HFFc6 (cell line): ENCODE results near the gene PAPSS2. TPM values are rescaled to one million over a fixed set of nuclear protein-coding genes. Genes with fewer than 3 reads are reported as not detected.
A peak's percentile ranks its signal among the peaks of the same experiment; 100 is the strongest.

ENCODE experiments used
- DNase-seq: peaks from one replicate; pipeline ENCODE4 v3.0.0-alpha.2; 2018
- H3K27ac Mint-ChIP-seq: 2 replicates; pipeline ENCODE4 v1.8.0; 2020; ENCODE audit warnings: mild to moderate bottlenecking, mixed read lengths
- H3K27me3 Mint-ChIP-seq: 2 replicates; pipeline ENCODE4 v1.8.0; 2021; ENCODE audit warnings: mild to moderate bottlenecking, moderate library complexity, mixed read lengths; ENCODE audit not compliant: insufficient read depth
- H3K36me3 Mint-ChIP-seq: 2 replicates; pipeline ENCODE4 v1.8.0; 2021; ENCODE audit warnings: low read depth, mixed read lengths
- H3K4me1 Mint-ChIP-seq: 2 replicates; pipeline ENCODE4 v1.8.0; 2020; ENCODE audit warnings: low read depth, mixed read lengths
- H3K4me3 Mint-ChIP-seq: 2 replicates; pipeline ENCODE4 v1.8.0; 2020; ENCODE audit warnings: mild to moderate bottlenecking, moderate library complexity, mixed read lengths
- H3K9me3 Mint-ChIP-seq: 2 replicates; pipeline ENCODE4 v1.8.0; 2020; ENCODE audit warnings: mild to moderate bottlenecking, mixed read lengths
- total RNA-seq, 6 experiments: library from RNA; stranded (reverse); fragmentation: NEBNext Ultra II Directional; extraction: Animal tissue kit (Norgen Biotek cat#: 25700); gene quantifications; 2 replicates in 1 of 6; 3 replicates in 5 of 6; pipeline ENCODE4 v1.2.3, GENCODE V29; 2021
- TF ChIP-seq, protein P1 (sequence below): fragments of 200-600 bp; sonication (generic); IDR thresholded peaks from 2 replicates; pipeline ENCODE4 v1.5.0; 2021; ENCODE audit warnings: antibody characterized with exemption, mild to moderate bottlenecking

Gene PAPSS2
- total RNA-seq, 6 experiments from 2014 or later = 388 to 630 (median 429) TPM

DNA sequence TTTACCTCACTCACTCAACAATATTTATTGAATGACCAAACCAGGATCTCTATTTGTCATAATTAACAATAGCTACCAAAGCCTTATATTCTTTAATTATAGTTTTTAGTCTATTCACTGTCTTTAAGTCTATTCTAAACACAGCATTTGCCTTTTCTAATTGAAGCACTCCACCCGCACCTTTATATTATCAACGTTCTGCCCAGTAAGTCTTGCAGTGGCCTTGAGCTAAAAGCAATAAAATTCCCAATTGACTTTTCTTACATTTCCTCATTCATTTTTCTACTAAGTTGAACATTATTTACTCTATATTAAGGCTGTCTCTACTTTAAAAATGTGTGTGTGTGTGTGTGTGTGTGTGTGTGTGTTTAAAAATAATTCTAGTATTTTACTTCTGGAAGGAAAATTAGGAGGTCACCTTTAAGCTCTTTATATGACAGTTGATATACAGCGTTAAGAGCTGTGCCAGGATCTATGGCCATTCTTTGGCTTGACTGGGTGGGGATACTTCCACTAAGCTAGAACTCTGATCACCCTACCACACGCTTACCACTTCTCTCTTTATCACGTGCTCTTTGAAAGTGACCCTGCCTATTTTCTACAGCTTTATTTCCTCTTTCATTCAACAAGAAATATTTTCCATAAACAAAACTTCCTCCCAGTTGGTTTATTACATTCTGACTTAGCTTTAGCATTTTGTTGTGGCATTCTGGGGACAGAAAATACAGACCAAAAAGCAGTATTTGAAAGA is 8.8 kb downstream of the PAPSS2 start:
- peaks cover 74% of the 10 kb centered on the region for H3K4me1 Mint-ChIP-seq
- TF ChIP-seq, protein P1, sequence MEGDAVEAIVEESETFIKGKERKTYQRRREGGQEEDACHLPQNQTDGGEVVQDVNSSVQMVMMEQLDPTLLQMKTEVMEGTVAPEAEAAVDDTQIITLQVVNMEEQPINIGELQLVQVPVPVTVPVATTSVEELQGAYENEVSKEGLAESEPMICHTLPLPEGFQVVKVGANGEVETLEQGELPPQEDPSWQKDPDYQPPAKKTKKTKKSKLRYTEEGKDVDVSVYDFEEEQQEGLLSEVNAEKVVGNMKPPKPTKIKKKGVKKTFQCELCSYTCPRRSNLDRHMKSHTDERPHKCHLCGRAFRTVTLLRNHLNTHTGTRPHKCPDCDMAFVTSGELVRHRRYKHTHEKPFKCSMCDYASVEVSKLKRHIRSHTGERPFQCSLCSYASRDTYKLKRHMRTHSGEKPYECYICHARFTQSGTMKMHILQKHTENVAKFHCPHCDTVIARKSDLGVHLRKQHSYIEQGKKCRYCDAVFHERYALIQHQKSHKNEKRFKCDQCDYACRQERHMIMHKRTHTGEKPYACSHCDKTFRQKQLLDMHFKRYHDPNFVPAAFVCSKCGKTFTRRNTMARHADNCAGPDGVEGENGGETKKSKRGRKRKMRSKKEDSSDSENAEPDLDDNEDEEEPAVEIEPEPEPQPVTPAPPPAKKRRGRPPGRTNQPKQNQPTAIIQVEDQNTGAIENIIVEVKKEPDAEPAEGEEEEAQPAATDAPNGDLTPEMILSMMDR = no peak
- DNase-seq = no peak
- no peaks in the 10 kb centered on the region for H3K9me3 Mint-ChIP-seq
- H3K36me3 Mint-ChIP-seq = peaks cover 72% of the 10 kb centered on the region
- H3K4me3 Mint-ChIP-seq = no peak overlapping the region
- no peaks in the 10 kb centered on the region; the same call in 1 of the 2 replicates for H3K27me3 Mint-ChIP-seq
- peak overlapping the region; percentile 20; the same call in 1 of the 2 replicates for H3K27ac Mint-ChIP-seq

DNA sequence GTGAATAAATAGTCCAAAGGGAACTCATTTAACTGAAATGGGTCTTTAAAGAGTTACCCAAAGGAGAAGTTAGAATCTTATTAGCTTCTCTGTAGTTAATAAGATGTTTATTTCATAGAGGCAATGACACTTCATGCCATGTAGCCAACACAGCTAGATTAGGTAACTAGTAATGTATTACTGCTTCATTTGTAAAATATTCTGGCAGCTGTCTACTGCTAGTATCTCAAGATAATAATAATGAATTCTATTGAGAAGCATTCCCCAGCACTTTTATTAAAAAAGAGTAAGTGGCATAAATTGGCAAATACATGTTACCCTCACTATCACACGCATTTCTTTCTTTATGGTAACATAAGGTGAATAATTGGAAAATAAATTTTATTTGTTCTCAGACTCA is 10.1 kb downstream of the PAPSS2 start:
- TF ChIP-seq, protein P1 = no peak
- H3K27ac Mint-ChIP-seq = no peak overlapping the region
- peaks cover 59% of the 10 kb centered on the region for H3K36me3 Mint-ChIP-seq
- no peaks in the 10 kb centered on the region; the same call in 1 of the 2 replicates for H3K27me3 Mint-ChIP-seq
- DNase-seq = no peak
- H3K4me1 Mint-ChIP-seq = peaks cover 74% of the 10 kb centered on the region
- H3K4me3 Mint-ChIP-seq = no peak overlapping the region
- no peaks in the 10 kb centered on the region for H3K9me3 Mint-ChIP-seq

DNA sequence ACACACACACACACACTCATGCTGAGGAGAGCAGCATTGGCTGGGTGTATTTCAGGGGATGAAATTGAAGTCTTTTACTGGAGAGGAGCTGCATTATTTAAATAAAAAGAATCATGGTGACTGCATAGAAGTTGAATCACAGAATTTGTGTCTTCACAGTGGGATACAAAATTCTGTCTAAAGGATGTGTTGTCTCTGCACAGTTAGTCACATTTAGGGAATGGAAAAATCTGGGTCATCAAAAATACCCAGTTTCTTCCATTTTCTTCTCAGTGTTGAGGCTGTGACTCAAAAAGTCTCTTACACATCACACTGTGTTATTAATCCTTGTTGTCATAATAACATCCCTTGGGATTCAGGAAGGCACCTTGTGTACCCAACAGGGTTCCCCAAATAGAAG is 10.9 kb downstream of the PAPSS2 start:
- Mint-ChIP-seq H3K4me3 (peak overlapping the region; percentile 21; the same call in 1 of the 2 replicates), H3K27ac (peak overlapping the region; percentile 85), H3K9me3 (no peaks in the 10 kb centered on the region), H3K36me3 (peaks cover 51% of the 10 kb centered on the region), H3K4me1 (peaks cover 78% of the 10 kb centered on the region), H3K27me3 (no peaks in the 10 kb centered on the region; the same call in 1 of the 2 replicates)
- TF ChIP-seq, protein P1 = no peak
- DNase-seq = peak; percentile 72

DNA sequence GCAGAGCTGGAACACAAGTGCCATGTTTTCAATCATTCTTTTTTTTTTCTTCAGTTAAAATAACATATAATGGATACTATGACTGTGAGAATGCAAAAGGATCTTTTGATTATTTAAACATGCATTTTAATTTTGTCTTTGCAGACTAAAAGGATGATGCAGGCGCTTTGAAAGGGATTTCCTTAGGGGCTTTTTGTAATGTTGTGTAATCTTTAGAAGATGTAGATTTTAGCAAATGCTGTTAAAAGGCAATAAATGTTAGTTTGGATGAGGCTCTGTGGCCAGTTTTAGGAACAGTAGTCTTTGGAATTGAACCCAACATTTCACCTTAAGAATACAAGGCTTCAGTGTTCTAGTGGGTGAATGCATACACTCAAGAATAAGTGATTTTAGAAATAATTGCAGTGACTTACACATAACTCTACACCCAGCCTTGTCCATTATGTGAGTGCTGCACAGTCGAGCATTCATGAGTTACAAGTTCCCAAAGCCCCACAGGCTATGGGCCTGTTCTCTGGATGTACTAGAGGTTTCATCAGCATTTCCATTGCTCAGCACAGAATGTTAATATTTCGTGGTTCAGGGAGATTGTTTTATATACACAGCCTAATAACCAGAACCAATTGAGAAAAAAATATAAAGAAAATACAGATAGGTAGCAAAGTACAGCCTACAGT is 11.6 kb downstream of the PAPSS2 start:
- TF ChIP-seq, protein P1 = no peak
- Mint-ChIP-seq H3K4me3 (no peak overlapping the region), H3K27me3 (no peaks in the 10 kb centered on the region; the same call in 1 of the 2 replicates), H3K36me3 (peaks cover 44% of the 10 kb centered on the region), H3K27ac (peak overlapping the region; percentile 85), H3K4me1 (peaks cover 85% of the 10 kb centered on the region), H3K9me3 (no peaks in the 10 kb centered on the region)
- DNase-seq = no peak

DNA sequence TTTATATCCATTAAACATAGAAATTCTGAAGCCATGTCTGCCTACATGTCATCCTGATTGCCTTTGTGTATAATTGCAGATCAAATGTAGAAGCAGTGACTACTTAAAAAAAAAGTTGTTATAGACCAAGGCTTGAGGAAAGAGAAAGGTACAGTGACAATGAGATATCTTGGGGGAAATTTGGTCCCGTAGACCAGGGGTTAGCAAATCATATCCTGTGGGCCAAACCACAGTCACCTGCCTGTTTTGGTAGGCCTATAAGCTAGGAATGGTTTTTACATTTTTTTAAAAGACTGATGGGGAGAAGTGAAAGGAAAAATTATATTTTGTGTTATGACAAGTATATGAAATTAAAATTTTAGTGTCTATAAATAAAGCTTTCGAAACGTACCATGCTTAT is 12.9 kb downstream of the PAPSS2 start:
- peaks cover 39% of the 10 kb centered on the region for H3K36me3 Mint-ChIP-seq
- TF ChIP-seq, protein P1 = no peak
- H3K9me3 Mint-ChIP-seq = no peaks in the 10 kb centered on the region
- DNase-seq = no peak
- H3K27ac Mint-ChIP-seq = peak overlapping the region; percentile 85
- H3K27me3 Mint-ChIP-seq = no peaks in the 10 kb centered on the region
- H3K4me3 Mint-ChIP-seq = no peak overlapping the region
- peaks cover 95% of the 10 kb centered on the region for H3K4me1 Mint-ChIP-seq
